Upper lobe of left lung (tissue), 6 donors: Measurements from ENCODE around the gene CAPN2. TPM values are rescaled to one million over a fixed set of nuclear protein-coding genes. Genes with fewer than 3 reads are reported as not detected.

Experiments
- ATAC-seq, 2 donors: fragments of 200-7000 bp; cut with Tn5 transposase; one replicate each; pipeline ENCODE4 v1.9.1; 2022; ENCODE audit warnings: mild to moderate bottlenecking in 2 of 2, moderate library complexity in 2 of 2; ENCODE audit not compliant: low FRiP score in 2 of 2
- DNase-seq, 2 donors: peaks; one replicate each; pipeline ENCODE4 v3.0.0-alpha.2; 2019 to 2020
- H3K27ac ChIP-seq, 4 donors: fragments of 200-600 bp; sonication (generic); one replicate each; pipeline ENCODE4 v1.5.1; 2016 to 2019
- H3K27me3 ChIP-seq, 4 donors: fragments of 200-600 bp; sonication (generic); one replicate each; pipeline ENCODE4 v1.5.1; 2017 to 2019
- H3K36me3 ChIP-seq, 4 donors: fragments of 200-600 bp; sonication (generic); one replicate each; pipeline ENCODE4 v1.5.1; 2016 to 2019
- H3K4me1 ChIP-seq, 4 donors: fragments of 200-600 bp; sonication (generic); one replicate each; pipeline ENCODE4 v1.5.1; 2018 to 2019
- H3K4me3 ChIP-seq, 4 donors: fragments of 200-600 bp; sonication (generic); one replicate each; pipeline ENCODE4 v1.5.1; 2017 to 2019; ENCODE audit warnings: mild to moderate bottlenecking in 2 of 4, moderate library complexity in 1 of 4
- H3K9me3 ChIP-seq, 4 donors: fragments of 200-600 bp; sonication (generic); one replicate each; pipeline ENCODE4 v1.5.1; 2018 to 2019
- CTCF ChIP-seq, 6 experiments: fragments of 450-650 bp in 4 of 6; fragments of 200-600 bp in 2 of 6; sonication (generic) in 2 of 6; IDR thresholded peaks; one replicate each; pipeline ENCODE4 v1.5.1; 2016 to 2019; ENCODE audit warnings: antibody characterized with exemption in 6 of 6
- EP300 ChIP-seq, 4 donors: sonication (generic); formaldehyde crosslinking; IDR thresholded peaks; one replicate each; pipeline ENCODE4 v1.5.1; 2017; ENCODE audit warnings: antibody characterized with exemption in 4 of 4, control low read depth in 2 of 4
- POLR2A ChIP-seq, 4 donors: fragments of 450-650 bp; IDR thresholded peaks; one replicate each; pipeline ENCODE4 v1.5.1; 2016 to 2017; ENCODE audit warnings: antibody characterized with exemption in 4 of 4, mild to moderate bottlenecking in 2 of 4
- POLR2AphosphoS5 ChIP-seq, 2 donors: sonication (generic); formaldehyde crosslinking; IDR thresholded peaks; one replicate each; pipeline ENCODE4 v1.5.1; 2017; ENCODE audit warnings: antibody characterized with exemption in 2 of 2
- WGBS, 2 donors: methylation state at CpG; one replicate each; pipeline ENCODE4 v1.1.5; 2017 to 2018; 5-methylcytosine and 5-hydroxymethylcytosine counted together
- total RNA-seq, 6 donors: library from RNA; depleted of rRNA in 4 of 6; stranded (reverse); fragments of >200 nt in 4 of 6; gene quantifications; one replicate each; pipeline versions ENCODE4 v1.1.0 to v1.2.1, GENCODE V29; 2016 to 2021
- donor health status: DM: no; HTN: no; CAD: no; lungs with moderate emphysema.
- donor health status: DM: no; HTN: yes; CAD: no; lungs with severe emphysema.

The CAPN2 gene
- total RNA-seq, 6 donors from 2014 or later: 271 to 1,436 (median 427) TPM

GRCh38 chr1:223776826-223777454, 64.6 kb downstream of the CAPN2 start:
- DNase-seq: no peak

GRCh38 chr1:223780318-223780717, 68.0 kb downstream of the CAPN2 start:
- 97 to 99% methylated on average over 8 of the region's 8 CpGs for WGBS, 2 donors
- ATAC-seq: no peak
- H3K4me1 ChIP-seq: peaks cover 0 to 9% (median 5%) of the 10 kb centered on the region in 4 donors
- no peak overlapping the region for H3K27ac ChIP-seq
- DNase-seq: peak in 1 of 2 donors; percentile 20
- H3K9me3 ChIP-seq: no peaks in the 10 kb centered on the region
- H3K27me3 ChIP-seq: no peaks in the 10 kb centered on the region
- no peak for TF ChIP-seq EP300 (IDR thresholded peaks at IDR 0.05)
- TF ChIP-seq CTCF (IDR thresholded peaks at IDR 0.05): no peak
- TF ChIP-seq POLR2A (IDR thresholded peaks at IDR 0.05): no peak
- TF ChIP-seq POLR2AphosphoS5 (IDR thresholded peaks at IDR 0.05): no peak
- peaks cover 7 to 77% (median 42%) of the 10 kb centered on the region in 4 donors for H3K36me3 ChIP-seq
- H3K4me3 ChIP-seq: no peak overlapping the region

More at GRCh38 chr1:223776826-223777454, 64.6 kb downstream of the CAPN2 start:
- Histone ChIP-seq H3K36me3 (peaks cover 7 to 94% (median 62%) of the 10 kb centered on the region in 4 donors), H3K4me1 (peaks cover 13 to 21% (median 17%) of the 10 kb centered on the region in 4 donors), H3K9me3 (no peaks in the 10 kb centered on the region), H3K4me3 (no peak overlapping the region), H3K27ac (peak overlapping the region in 3 of 4 donors; percentile 23 to 66 (median 42)), H3K27me3 (no peaks in the 10 kb centered on the region)
- TF ChIP-seq CTCF (IDR thresholded peaks at IDR 0.05) (no peak), POLR2AphosphoS5 (IDR thresholded peaks at IDR 0.05) (no peak), EP300 (IDR thresholded peaks at IDR 0.05) (no peak), POLR2A (IDR thresholded peaks at IDR 0.05) (no peak)
- no peak for ATAC-seq
- WGBS, 2 donors: 88% methylated on average over 10 of the region's 10 CpGs

- no peak overlapping the region for H3K27ac ChIP-seq
- peaks cover 0 to 8% (median 5%) of the 10 kb centered on the region in 4 donors for H3K4me1 ChIP-seq
- no peak overlapping the region for H3K4me3 ChIP-seq
- WGBS, 2 donors: 84 to 91% methylated on average over 6 of the region's 6 CpGs
- H3K27me3 ChIP-seq: no peaks in the 10 kb centered on the region
- no peaks in the 10 kb centered on the region for H3K9me3 ChIP-seq
- DNase-seq (no peak), ATAC-seq (no peak)
- H3K36me3 ChIP-seq: peaks cover 7 to 74% (median 37%) of the 10 kb centered on the region in 4 donors
- TF ChIP-seq EP300 (IDR thresholded peaks at IDR 0.05) (no peak), CTCF (IDR thresholded peaks at IDR 0.05) (no peak), POLR2AphosphoS5 (IDR thresholded peaks at IDR 0.05) (no peak), POLR2A (IDR thresholded peaks at IDR 0.05) (no peak)
Measured at GRCh38 chr1:223780949-223781348, 68.6 kb downstream of the CAPN2 start.

- Histone ChIP-seq H3K4me1 (peaks cover 0 to 5% (median 0%) of the 10 kb centered on the region in 4 donors), H3K9me3 (no peaks in the 10 kb centered on the region), H3K27ac (no peak overlapping the region), H3K36me3 (peaks cover 7 to 66% (median 31%) of the 10 kb centered on the region in 4 donors), H3K27me3 (no peaks in the 10 kb centered on the region), H3K4me3 (no peak overlapping the region)
- no peak for ATAC-seq
- 88 to 94% methylated on average over 1 of the region's 1 CpG for WGBS, 2 donors
- no peak for TF ChIP-seq POLR2AphosphoS5 (IDR thresholded peaks at IDR 0.05)
- no peak for TF ChIP-seq CTCF (IDR thresholded peaks at IDR 0.05)
- TF ChIP-seq POLR2A (IDR thresholded peaks at IDR 0.05): no peak
- TF ChIP-seq EP300 (IDR thresholded peaks at IDR 0.05): no peak
- DNase-seq: no peak
Measured at GRCh38 chr1:223783676-223784075, 71.3 kb downstream of the CAPN2 start.

- TF ChIP-seq EP300 (IDR thresholded peaks at IDR 0.05) (no peak), POLR2A (IDR thresholded peaks at IDR 0.05) (no peak), POLR2AphosphoS5 (IDR thresholded peaks at IDR 0.05) (no peak)
- H3K27me3 ChIP-seq: no peaks in the 10 kb centered on the region
- H3K4me1 ChIP-seq: peaks cover 0 to 5% (median 0%) of the 10 kb centered on the region in 4 donors
- H3K9me3 ChIP-seq: no peaks in the 10 kb centered on the region
- peak in 1 of 2 donors; percentile 55 for ATAC-seq
- no peak overlapping the region for H3K27ac ChIP-seq
- no peak for DNase-seq
- no peak overlapping the region for H3K4me3 ChIP-seq
- H3K36me3 ChIP-seq: peaks cover 6 to 66% (median 28%) of the 10 kb centered on the region in 4 donors
- WGBS, 2 donors: 88 to 90% methylated on average over 4 of the region's 4 CpGs
Measured at GRCh38 chr1:223784541-223784940, 72.2 kb downstream of the CAPN2 start.
